Ramos (cell line): ENCODE measurements around the gene PA2G4.
"Not testable (repeated sequence)": the region's sequence is repeated elsewhere in the genome, so short reads cannot be mapped to it uniquely, and the experiment has no call there.

Source experiments
- in situ Hi-C: fragments of 300-500 bp; cut with MboI; formaldehyde crosslinking; loops from one replicate; pipeline ENCODE4 v1.14.3; 2022; ENCODE audit warnings: low sequenced_read_pairs; ENCODE audit not compliant: unreplicated experiment

The PA2G4 gene

GRCh38 chr12:56104109-56104814 lies at the start of gene PA2G4:
Gene PA2G4 (plus strand): TSS chr12:56104559. CDS start chr12:56104738, 179 bp downstream.
- in situ Hi-C loops, result no loop called here

GRCh38 chr12:56059964-56060363 lies 44.4 kb upstream of the PA2G4 start:
- in situ Hi-C loops, result not testable (repeated sequence)

DNA sequence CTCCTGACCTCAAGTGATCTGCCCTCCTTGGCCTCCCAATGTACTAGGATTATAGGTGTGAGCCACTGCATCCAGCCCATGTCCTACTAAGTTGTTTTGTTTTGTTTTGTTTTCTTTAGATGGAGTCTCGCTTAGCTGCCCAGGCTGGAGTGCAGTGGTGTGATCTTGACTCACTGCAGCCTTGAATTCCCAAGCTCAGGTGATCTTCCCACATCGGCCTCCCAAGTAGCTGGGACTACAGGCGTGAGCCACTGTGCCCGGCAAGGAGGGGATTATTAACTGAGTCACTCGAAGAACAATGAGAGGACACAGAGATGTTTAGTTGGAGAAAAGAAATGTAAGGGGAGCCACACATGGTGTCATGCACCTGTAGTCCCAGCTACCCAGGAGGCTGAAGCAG lies 42.4 kb upstream of the PA2G4 start:
- in situ Hi-C loops, result no loop called here

- in situ Hi-C loops, result no loop called here
Measured at GRCh38 chr12:56062996-56063395, 41.4 kb upstream of the PA2G4 start.

DNA sequence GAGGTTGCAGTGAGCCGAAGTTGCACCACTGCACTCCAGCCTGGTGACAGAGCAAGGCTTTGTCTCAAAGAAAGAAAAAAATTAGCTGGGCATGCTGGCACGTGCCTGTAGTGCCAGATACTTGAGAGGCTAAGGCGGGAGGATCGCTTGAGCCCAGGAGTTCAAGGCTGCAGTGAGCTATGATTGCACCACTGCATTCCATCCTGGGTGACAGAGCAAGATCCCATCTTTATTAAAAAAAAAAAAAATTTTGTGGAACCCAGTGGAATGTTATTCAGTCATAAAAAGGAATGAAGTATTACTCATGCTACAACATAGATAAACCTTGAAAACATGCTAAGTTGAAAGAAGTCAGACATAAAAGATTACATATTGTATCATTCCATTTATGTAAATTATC lies 32.7 kb upstream of the PA2G4 start:
- in situ Hi-C loops, result no loop called here

GRCh38 chr12:56074396-56074795 lies 30.0 kb upstream of the PA2G4 start:
- in situ Hi-C loops, result no loop called here

DNA sequence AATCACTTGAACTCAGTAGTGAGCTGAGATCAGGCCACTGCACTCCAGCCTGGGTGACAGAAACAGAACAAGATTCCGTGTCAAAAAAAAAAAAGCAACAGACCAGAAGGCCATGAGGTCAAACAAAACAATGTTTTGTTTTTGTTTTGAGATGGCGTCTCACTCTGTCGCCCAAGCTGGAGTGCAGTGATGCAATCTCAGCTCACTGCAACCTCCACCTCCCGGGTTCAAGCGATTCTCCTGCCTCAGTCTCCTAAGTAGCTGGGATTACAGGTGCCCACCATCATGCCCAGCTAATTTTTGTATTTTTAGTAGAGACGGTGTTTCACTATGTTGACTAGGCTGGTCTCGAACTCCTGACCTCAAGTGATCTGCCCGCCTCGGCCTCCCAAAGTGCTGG lies 26.4 kb upstream of the PA2G4 start:
- in situ Hi-C loops, result not testable (repeated sequence)

- in situ Hi-C loops, result no loop called here
Measured at GRCh38 chr12:56078427-56078826, 25.9 kb upstream of the PA2G4 start.

- in situ Hi-C loops, result no loop called here
Measured at GRCh38 chr12:56078931-56079722, 25.2 kb upstream of the PA2G4 start.

- in situ Hi-C loops, result no loop called here
Measured at GRCh38 chr12:56079723-56080555, 24.4 kb upstream of the PA2G4 start, which contains the start of gene ERBB3. Gene ERBB3 (plus strand): TSS chr12:56080165. CDS start chr12:56080301, 136 bp downstream.

GRCh38 chr12:56080556-56081138 lies 23.7 kb upstream of the PA2G4 start:
- in situ Hi-C loops, result no loop called here

DNA sequence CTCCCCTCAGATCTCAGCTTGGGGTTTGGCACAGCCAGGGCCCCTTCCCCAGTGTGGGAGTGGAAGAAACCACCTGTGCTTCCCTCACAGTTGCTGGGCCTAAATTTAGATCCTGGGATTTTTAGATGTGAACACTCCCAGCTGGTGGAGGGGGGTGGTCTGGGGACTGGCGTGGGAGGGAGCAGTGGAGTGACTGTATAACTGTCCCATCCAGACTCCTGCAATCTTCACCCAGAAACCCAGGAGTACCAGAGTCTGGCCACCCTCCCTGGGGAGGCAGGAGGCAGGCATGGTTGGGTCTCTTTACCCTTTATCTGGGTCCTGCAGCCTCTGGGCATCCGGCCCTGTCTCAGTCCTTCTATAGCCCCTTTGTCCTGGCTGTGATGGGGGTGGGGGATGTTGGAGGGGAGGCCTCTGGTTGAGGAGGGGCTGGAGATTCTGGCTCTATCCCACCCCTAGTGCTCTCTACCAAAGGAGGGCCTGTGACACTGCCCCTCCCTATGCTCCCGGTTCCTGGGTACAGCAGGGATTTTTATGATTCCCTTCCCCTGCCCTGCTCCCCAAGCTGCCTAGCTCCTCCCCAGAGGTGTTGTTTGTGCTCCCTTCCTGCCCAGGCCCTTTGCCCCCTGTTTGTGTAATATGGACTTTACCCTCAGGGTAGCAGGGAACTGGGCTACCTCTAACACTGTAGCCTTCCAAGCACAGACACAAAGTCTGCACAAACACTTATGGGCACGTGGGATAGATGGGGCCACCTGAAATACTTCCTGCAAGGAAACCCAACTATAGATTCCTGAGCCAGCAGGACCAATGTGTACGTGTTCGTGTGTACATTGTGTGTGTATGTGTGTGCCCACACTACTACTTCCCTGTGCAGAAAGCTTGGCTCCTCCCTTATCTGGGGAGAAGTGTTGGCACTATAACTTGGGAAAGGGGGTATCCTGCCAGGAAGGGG lies 22.7 kb upstream of the PA2G4 start:
- in situ Hi-C loops, result no loop called here

DNA sequence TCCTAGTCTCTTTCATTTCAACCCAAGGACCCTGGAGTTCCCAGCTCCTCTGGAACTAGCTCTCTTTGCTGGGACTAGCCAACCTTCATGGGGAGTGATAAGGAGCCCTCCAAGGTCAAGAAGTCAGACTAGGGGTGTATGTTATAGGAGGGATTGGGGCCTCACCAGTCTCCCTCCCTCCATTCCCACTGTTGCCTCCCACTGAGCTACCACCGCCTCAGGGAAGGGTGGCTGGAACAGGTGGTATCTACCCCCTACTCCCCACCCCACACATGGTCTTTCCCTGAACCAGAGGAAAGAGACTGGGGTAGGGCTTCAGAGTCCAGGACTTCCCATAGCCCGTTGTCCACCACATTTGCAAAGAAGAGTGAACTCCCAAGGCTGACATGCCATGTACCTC lies 22.0 kb upstream of the PA2G4 start:
- in situ Hi-C loops, result no loop called here

DNA sequence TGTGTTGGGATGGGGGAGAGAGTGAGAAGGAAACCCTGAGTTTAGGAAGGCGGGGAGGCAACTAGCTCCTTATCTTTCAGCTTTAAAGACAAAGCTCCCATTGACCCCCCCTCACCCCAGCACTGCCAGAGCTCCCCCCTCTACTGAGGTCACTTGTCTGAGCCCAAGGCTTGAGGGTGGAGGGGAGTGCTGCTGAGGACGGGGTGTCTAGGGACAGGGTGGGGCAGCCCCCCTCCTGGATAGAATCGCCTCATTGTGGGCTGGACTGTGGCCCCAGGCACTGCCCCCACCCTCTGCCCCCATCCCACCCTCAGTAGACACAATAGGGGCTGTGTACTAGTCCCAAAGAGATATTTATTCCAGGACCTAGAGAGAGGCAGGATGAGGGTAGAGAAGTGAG lies 21.4 kb upstream of the PA2G4 start:
- in situ Hi-C loops, result no loop called here

- in situ Hi-C loops, result no loop called here
Measured at GRCh38 chr12:56084958-56085543, 19.3 kb upstream of the PA2G4 start.

GRCh38 chr12:56086096-56086495 lies 18.3 kb upstream of the PA2G4 start:
- in situ Hi-C loops, result no loop called here

DNA sequence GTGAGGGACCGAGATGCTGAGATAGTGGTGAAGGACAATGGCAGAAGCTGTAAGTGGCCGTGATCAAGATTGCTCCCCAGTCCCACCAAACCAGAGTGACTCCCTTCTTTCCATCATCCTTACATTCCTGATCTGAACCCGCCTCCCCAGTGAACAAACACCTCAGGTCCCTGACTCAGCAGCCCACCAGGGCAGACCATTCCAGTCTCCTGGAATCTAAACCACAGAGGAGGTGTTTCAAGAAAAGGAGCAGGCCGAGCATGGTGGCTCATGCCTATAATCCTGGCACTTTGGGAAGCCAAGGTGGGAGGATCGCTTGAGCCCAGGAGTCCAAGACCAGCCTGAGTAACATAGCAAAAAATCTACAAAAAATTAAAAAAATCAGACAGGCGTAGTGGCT lies 17.8 kb upstream of the PA2G4 start:
- in situ Hi-C loops, result no loop called here

GRCh38 chr12:56087220-56087619 lies 17.1 kb upstream of the PA2G4 start:
- in situ Hi-C loops, result no loop called here

DNA sequence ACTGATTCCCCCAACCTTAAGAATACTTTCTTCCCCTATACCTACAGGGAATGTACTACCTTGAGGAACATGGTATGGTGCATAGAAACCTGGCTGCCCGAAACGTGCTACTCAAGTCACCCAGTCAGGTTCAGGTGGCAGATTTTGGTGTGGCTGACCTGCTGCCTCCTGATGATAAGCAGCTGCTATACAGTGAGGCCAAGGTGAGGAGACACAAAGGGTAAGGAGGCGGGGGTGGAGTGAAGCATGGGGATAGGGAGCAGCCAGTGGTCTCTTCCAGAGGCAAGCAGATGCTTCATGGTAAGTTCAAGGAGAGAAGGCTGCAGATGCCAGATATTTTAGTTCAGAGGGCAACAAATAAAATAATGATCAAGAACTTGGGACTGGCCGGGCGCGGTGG lies 6.6 kb upstream of the PA2G4 start:
- in situ Hi-C loops, result no loop called here
